HTR-8/SVneo (cell line): ENCODE data around the gene PSPN.
"Not testable (repeated sequence)": the region's sequence is repeated elsewhere in the genome, so short reads cannot be mapped to it uniquely, and the experiment has no call there.

ENCODE experiments used
- DNase-seq: peaks from one replicate; pipeline ENCODE4 v3.0.0; 2011; ENCODE audit warnings: low spot score, mixed read lengths; ENCODE audit not compliant: insufficient read length
- FAIRE-seq: peaks from 2 replicates; lab custom pipeline; 2011; peaks lifted over from hg19 to GRCh38; lab: Jason Lieb, UNC

PSPN gene

GRCh38 chr19:6406401-6406800 lies 30.7 kb upstream of the PSPN start:
- FAIRE-seq (no peak), DNase-seq (no peak)

DNA sequence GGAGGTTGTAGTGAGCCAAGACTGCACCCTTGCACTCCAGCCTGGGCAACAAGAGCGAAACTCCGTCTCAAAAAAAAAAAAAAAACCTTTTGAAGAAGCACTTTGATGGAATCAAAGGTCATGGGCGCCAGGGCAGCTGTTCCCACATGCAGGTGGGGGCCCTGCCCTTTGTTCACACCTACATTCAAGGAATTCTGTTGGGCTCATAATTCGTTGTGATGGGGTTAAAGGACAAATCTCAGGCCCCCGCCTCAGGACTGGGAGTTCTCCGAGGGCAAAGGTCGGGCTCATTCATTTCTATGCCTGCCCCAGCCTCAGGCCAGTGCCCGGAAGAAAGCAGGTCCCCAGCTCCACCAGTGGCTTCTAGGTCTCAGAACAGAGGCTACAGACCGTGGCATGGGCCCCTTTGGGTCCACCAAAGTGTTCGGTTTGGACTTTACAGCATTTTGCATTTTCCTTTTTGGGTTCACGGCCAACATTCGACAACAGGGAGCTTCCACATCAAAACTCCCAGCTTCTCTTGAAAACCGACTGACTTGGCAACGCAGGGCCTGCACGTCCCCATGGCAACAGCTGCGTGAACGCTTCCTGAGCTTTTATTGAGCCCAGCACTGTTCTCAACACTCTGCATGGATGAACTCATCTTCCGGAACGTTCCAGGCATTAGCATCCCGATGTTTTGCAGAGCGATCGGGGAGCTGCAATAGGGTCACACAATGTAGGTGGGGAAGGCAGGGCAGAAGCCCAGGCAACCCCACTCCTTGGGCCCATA lies 27.3 kb upstream of the PSPN start:
- no peak for FAIRE-seq
- no peak for DNase-seq

GRCh38 chr19:6402058-6402457 lies 26.3 kb upstream of the PSPN start:
- DNase-seq (no peak), FAIRE-seq (no peak)

DNA sequence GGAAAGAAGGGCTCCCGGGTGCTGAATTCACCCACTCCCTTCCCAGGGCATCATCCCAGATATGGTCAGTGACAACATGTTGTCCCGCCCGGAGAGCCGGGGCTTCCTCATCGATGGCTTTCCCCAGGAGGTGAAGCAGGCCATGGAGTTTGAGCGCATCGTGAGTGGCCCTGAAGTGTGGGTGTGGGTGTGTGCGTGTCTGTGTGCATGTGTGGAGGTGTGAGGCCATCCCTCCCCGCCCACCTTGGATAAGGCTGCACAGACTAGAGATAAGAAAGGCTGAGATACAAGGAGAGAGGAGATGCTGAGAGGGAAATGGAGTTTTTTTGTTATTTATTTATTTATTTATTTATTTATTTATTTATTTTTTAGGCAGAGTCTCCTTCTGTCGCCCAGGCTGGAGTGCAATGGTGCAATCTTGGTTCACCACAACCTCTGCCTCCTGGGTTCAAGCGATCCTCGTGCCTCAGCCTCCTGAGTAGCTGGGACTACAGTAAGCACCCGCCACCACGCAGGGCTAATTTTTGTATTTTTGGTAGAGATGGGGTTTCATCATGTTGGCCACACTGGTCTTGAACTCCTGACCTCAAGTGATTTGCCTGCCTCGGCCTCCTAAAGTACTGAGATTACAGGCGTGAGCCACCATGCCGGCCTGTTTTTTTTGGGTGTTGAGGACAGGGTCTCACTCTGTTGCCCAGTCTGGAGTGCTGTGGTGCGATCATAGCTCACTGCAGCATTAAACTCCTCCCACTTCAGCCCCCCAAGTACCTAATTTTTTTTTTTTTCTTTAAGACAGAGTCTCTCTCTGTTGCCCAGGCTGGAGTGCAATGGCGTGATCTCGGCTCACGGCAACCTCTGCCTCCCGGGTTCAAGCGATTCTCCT lies 24.6 kb upstream of the PSPN start:
- not testable (repeated sequence) for FAIRE-seq, DNase-seq

DNA sequence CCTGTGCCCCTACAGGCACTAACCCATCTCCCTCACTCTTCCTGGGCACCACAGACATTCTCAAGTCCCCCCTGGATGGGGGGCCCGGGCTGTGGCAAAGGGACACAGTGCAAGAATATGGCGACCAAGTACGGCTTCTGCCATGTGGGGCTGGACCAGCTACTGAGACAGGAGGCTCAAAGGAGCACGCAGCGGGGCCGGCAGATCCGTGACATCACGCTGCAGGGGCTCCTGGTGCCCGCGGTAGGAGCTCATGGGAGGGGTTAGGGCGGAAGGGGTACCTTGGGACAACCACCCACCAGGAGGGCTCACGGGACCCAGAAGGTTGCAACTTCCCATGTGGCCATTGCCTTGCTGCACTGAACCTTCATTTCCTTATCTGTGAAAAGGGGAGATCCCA lies 20.6 kb upstream of the PSPN start:
- DNase-seq (no peak), FAIRE-seq (no peak)

DNA sequence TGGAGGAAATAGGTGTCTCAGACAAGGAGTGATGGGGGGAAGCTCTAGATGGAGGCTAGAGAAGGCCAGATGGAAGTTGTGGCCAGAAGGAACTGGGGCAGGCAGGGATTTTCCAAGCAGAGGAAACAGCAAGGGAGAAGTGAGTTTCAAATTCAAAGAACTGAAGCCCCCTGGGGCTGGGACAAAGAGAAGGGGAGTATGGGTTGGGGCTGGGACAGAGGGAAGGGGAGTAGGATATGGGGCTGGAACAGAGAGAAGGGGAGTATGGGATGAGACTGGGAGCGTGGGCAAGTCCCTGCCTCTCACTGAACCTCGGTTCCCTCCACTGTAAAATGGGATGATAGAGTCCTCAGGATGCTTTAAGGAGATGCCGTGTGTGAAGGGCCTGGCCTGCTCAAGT lies 19.1 kb upstream of the PSPN start:
- DNase-seq (no peak), FAIRE-seq (no peak)

DNA sequence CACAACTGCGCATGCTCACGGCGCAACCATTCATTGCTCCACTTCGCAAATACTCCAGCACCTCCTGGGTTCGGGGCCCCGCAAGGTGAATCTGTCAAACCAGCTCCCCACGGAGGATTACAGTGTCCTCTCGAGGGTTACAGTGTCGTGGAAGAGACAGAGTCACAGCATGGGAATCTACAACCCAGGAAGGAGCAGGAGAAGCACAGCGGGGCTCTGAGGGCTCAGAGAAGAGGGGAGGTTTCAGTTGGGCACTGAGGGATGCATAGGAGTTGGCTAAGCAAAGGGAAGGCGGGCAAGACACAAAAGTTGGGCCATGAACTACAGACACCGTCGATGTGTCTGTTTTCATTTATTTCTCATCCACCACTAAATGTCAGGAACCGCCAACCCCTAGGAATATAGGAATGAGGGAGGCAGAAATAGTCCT lies 18.3 kb upstream of the PSPN start:
- no peak for DNase-seq
- FAIRE-seq: no peak

DNA sequence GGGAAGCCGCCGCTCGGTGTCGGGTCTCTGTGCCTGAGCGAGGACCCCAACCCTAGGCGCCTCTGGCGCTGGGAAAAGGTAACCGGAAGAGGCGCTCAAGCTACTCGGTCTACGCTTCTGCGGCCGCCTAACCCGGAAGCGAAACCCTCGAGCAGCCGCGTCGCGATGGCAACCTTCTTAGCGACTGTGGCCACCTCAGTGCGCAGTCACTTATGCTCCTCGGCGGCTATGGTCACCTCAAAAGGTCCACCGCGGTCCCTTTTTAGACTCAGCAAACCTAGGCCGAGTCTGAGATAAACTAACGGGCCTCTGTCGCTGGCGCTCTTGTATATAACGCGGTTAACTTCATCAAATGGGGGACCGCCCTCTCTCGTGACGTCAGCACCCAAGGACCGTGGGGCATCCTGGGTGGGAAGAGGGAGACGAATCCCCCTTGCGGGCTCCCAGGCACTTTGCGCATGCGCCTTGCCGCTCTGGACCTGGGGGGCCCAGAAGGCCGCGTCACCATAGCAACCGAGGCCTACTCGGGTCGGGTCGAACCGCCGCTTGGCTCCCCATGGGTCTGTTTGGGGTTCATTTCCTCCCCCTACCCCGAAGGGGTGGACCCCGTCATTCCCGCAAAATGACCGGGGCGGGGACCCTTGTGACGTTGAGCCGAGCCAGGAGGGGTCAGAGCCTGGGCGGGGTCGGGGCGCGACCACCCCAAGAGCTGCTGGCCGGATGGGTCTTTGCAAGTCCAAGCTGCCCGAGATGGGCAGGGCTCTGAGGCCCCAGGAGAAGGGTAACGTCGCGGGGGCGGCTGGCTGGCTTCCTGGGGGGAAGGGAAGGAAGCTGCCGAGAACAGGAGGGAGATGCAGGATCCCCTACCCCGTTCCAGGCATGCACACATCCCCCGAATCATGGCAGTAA lies 17.6 kb upstream of the PSPN start, which contains the start of gene GTF2F1:
Gene GTF2F1, minus strand, starts transcription at position 91 of the 909 bp plus-strand sequence. CDS start 169 bp downstream, outside the sequence.
- DNase-seq (peak; percentile 99), FAIRE-seq (peak; percentile 97)

- FAIRE-seq: peak; percentile 23
- no peak for DNase-seq
Measured at GRCh38 chr19:6392221-6393073, 16.7 kb upstream of the PSPN start.

GRCh38 chr19:6387372-6387771 lies 11.6 kb upstream of the PSPN start:
- FAIRE-seq (no peak), DNase-seq (no peak)

GRCh38 chr19:6384381-6384780 lies 8.6 kb upstream of the PSPN start:
- FAIRE-seq (no peak), DNase-seq (no peak)

GRCh38 chr19:6383188-6383587 lies 7.5 kb upstream of the PSPN start:
- FAIRE-seq (no peak), DNase-seq (no peak)

- no peak for FAIRE-seq
- no peak for DNase-seq
Measured at GRCh38 chr19:6381030-6381750, 5.5 kb upstream of the PSPN start.

GRCh38 chr19:6379744-6380143 lies 4.0 kb upstream of the PSPN start:
- FAIRE-seq (no peak), DNase-seq (no peak)

DNA sequence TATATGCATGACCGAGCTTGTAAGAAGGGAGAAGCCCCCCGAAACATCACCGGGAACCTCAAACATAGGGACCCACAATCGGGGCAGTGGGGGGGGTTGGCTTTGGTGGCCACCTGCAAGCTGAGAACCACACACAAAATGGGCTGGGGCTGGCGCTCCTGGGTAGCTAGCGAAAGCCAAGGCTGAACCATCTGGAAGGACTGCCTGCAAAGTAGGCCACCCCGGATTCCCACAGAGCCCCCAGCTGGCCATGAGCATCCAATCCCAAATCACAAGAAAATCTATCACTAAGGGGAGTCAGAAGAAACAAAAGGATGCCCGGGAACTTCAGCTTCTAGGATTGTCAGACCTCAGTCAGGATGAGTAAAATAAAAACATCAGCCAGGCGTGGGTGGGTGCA lies 2.8 kb upstream of the PSPN start:
- DNase-seq: no peak
- no peak for FAIRE-seq

DNA sequence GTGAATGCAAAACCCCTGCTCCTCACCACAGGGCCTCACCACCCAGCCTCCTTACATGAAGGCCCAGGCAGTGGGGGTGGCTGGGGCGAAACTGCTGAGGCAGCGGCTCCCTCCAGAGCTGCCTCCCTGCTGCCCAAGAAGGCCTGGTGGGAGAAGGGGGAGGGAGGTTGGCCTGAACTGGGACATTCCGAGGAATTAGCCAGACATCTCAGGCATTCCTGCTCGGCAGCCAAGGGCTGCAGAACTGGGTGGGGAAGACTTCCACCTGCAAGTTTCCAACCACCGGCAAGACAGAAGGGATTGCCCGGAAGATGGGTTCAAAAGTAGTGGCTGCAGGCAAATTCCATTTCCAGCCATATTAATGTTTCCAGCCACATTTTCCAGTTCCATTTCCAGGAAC lies 2.3 kb upstream of the PSPN start:
- FAIRE-seq (no peak), DNase-seq (no peak)

DNA sequence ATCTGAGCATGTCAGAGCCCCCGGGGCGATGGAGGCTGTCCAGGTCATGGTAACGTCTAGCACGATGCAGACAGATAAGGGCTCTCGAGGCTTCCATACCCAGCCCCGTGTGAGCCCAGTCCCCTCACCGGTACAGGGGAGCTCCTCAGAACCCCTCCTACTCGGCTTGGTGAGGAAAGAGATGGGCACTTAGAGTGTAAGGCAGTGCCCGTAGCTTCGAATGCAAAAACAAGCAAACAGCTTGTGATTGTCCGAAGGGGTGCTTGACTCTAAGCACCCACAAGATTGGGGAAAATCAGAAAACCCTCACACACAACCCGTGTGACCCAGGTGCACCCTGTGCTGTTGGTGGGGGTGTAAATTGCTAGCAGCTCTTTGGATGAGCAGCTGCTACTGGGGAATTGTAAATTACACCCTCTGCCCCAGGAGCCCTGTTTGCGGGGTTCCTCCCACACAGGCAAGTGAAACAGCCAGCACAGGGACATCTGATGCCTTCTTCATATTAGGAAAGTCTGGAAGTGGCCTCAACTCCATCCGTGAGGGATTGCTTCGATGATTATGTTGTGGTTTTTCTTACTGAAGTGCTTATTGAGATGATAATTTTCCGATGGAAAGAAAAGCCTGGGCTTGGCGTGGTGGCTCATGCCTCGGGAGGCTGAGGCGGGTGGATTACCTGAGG lies 918 bp upstream of the PSPN start:
- FAIRE-seq: no peak

GRCh38 chr19:6374711-6375410 lies 872 bp downstream of the PSPN start:
- no peak for FAIRE-seq
- DNase-seq: no peak

More for the DNA sequence above, 918 bp upstream of the PSPN start:
- no peak for DNase-seq
